Loucy (cell line): ENCODE measurements around the gene PYY.

Source experiments
- H2AFZ ChIP-seq: fragments of 200-600 bp; sonication (generic); 2 replicates; pipeline ENCODE4 v1.6.0; 2016; ENCODE audit warnings: antibody characterized with exemption, mild to moderate bottlenecking, low read length, moderate library complexity
- H3F3A ChIP-seq: fragments of 200-600 bp; 2 replicates; pipeline ENCODE4 v1.6.0; 2016; ENCODE audit warnings: antibody characterized with exemption, low read depth, mild to moderate bottlenecking
- H3K27me3 ChIP-seq: fragments of 200-600 bp; sonication (generic); 2 replicates; pipeline ENCODE4 v1.6.1; 2014; ENCODE audit warnings: low read length, mild to moderate bottlenecking; ENCODE audit not compliant: insufficient read depth, poor library complexity, severe bottlenecking
- H3K36me3 ChIP-seq: fragments of 200-600 bp; sonication (generic); 2 replicates; pipeline ENCODE4 v1.6.1; 2016; ENCODE audit warnings: low read length; ENCODE audit not compliant: insufficient read depth
- H3K4me1 ChIP-seq: fragments of 200-600 bp; sonication (generic); 2 replicates; pipeline ENCODE4 v1.5.1; 2014; ENCODE audit warnings: low read length, mild to moderate bottlenecking; ENCODE audit not compliant: insufficient read depth, poor library complexity, severe bottlenecking
- H3K4me2 ChIP-seq: fragments of 200-600 bp; sonication (generic); 2 replicates; pipeline ENCODE4 v1.6.0; 2014; ENCODE audit warnings: antibody characterized with exemption, low read length, low read depth, mild to moderate bottlenecking; ENCODE audit not compliant: poor library complexity, severe bottlenecking
- H3K4me3 ChIP-seq: fragments of 200-600 bp; sonication (generic); 2 replicates; pipeline ENCODE4 v1.5.1; 2014; ENCODE audit warnings: low read length, mild to moderate bottlenecking, mixed read lengths; ENCODE audit not compliant: poor library complexity, severe bottlenecking
- H3K79me2 ChIP-seq: fragments of 200-600 bp; sonication (generic); 2 replicates; pipeline ENCODE4 v1.6.1; 2014; ENCODE audit warnings: low read length; ENCODE audit not compliant: insufficient read depth
- H3K9ac ChIP-seq: fragments of 200-600 bp; sonication (generic); 2 replicates; pipeline ENCODE4 v1.6.0; 2014; ENCODE audit warnings: mild to moderate bottlenecking, low read depth, low read length, moderate library complexity; ENCODE audit not compliant: poor library complexity, severe bottlenecking
- H3K9me2 ChIP-seq: fragments of 200-600 bp; sonication (generic); replicated peaks from 2 replicates; pipeline ENCODE4 v1.6.1; 2016; ENCODE audit warnings: low read depth, low read length, mixed read lengths
- H3K9me3 ChIP-seq: fragments of 200-600 bp; sonication (generic); 2 replicates; pipeline ENCODE4 v1.6.1; 2014; ENCODE audit warnings: mild to moderate bottlenecking, antibody characterized with exemption, low read length, low read depth; ENCODE audit not compliant: insufficient read depth
- H4K20me1 ChIP-seq: fragments of 200-600 bp; sonication (generic); 2 replicates; pipeline ENCODE4 v1.6.0; 2014; ENCODE audit warnings: antibody characterized with exemption, low read length, mild to moderate bottlenecking; ENCODE audit not compliant: insufficient read depth, poor library complexity, severe bottlenecking
- EZH2phosphoT487 ChIP-seq: fragments of 200-600 bp; IDR thresholded peaks from 2 replicates; pipeline ENCODE4 v1.6.1; 2018; ENCODE audit warnings: antibody characterized with exemption, mild to moderate bottlenecking, moderate library complexity, borderline replicate concordance
- TF ChIP-seq, protein P1 (sequence below): fragments of 200-600 bp; sonication (generic); conservative IDR thresholded peaks from 2 replicates; pipeline ENCODE4 v1.5.1; 2014; ENCODE audit warnings: mild to moderate bottlenecking, antibody characterized with exemption, low read length

The PYY gene

GRCh38 chr17:43905985-43906852 lies 47.5 kb downstream of the PYY start:
- Histone ChIP-seq H3K4me2 (peak overlapping the region; percentile 96), H3K79me2 (no peaks in the 10 kb centered on the region), H3K4me3 (peak overlapping the region; percentile 74), H3K36me3 (no peaks in the 10 kb centered on the region), H3K9me2 (no peaks in the 10 kb centered on the region), H3K4me1 (peaks cover 12% of the 10 kb centered on the region), H3K9ac (peak overlapping the region; percentile 34), H3K9me3 (no peaks in the 10 kb centered on the region), H3K27me3 (peaks cover 4% of the 10 kb centered on the region), H4K20me1 (no peaks in the 10 kb centered on the region), H3F3A (no peaks in the 10 kb centered on the region), H2AFZ (peak overlapping the region; percentile 96)
- TF ChIP-seq, protein P1, sequence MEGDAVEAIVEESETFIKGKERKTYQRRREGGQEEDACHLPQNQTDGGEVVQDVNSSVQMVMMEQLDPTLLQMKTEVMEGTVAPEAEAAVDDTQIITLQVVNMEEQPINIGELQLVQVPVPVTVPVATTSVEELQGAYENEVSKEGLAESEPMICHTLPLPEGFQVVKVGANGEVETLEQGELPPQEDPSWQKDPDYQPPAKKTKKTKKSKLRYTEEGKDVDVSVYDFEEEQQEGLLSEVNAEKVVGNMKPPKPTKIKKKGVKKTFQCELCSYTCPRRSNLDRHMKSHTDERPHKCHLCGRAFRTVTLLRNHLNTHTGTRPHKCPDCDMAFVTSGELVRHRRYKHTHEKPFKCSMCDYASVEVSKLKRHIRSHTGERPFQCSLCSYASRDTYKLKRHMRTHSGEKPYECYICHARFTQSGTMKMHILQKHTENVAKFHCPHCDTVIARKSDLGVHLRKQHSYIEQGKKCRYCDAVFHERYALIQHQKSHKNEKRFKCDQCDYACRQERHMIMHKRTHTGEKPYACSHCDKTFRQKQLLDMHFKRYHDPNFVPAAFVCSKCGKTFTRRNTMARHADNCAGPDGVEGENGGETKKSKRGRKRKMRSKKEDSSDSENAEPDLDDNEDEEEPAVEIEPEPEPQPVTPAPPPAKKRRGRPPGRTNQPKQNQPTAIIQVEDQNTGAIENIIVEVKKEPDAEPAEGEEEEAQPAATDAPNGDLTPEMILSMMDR = no peak
- no peak for TF ChIP-seq EZH2phosphoT487

DNA sequence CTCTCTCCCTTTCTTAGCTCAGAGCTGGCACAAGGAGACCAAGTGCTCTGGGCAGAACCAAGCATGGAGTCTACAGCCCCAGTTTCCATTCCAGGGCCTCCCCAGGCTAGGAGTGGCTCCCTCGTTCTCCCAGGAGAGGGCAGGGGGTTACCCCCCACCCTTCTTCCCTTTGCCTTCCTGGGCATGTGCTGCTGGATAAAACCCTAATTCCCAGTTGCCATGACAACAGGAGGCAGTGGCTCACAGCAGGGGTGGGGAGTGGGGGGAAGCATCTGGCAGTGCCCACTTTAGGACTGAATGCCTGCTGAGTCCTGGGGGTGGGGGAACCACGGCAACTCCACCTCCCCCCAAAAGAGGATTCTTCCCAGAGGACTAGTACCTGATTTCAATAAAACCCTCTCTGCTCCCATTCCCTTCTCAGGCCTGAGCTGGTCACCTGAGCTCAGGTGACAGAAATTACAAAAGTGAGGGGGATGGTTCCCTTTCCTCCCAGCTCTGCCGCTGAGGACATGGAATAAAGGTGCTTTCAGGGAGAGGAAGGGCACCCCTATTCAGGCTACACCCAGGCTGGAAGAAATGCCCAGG lies 48.2 kb downstream of the PYY start:
- Histone ChIP-seq H3K9ac (no peak overlapping the region), H3F3A (no peaks in the 10 kb centered on the region), H3K4me3 (no peak overlapping the region), H3K9me2 (no peaks in the 10 kb centered on the region), H4K20me1 (no peaks in the 10 kb centered on the region), H3K27me3 (peaks cover 4% of the 10 kb centered on the region), H3K4me1 (peaks cover 18% of the 10 kb centered on the region), H2AFZ (no peak overlapping the region), H3K4me2 (no peak overlapping the region), H3K79me2 (no peaks in the 10 kb centered on the region), H3K36me3 (no peaks in the 10 kb centered on the region), H3K9me3 (no peaks in the 10 kb centered on the region)
- TF ChIP-seq, protein P1 = no peak
- no peak for TF ChIP-seq EZH2phosphoT487
